Activated naive CD4-positive, alpha-beta T cell (primary cell): Measurements from ENCODE around the gene EXOSC6.
"Not testable (repeated sequence)": the region's sequence is repeated elsewhere in the genome, so short reads cannot be mapped to it uniquely, and the experiment has no call there.

ENCODE experiments used
- DNase-seq, 4 experiments: peaks; one replicate each; lab custom pipeline; 2025; lab: John Stamatoyannopoulos, UW

The EXOSC6 gene

DNA sequence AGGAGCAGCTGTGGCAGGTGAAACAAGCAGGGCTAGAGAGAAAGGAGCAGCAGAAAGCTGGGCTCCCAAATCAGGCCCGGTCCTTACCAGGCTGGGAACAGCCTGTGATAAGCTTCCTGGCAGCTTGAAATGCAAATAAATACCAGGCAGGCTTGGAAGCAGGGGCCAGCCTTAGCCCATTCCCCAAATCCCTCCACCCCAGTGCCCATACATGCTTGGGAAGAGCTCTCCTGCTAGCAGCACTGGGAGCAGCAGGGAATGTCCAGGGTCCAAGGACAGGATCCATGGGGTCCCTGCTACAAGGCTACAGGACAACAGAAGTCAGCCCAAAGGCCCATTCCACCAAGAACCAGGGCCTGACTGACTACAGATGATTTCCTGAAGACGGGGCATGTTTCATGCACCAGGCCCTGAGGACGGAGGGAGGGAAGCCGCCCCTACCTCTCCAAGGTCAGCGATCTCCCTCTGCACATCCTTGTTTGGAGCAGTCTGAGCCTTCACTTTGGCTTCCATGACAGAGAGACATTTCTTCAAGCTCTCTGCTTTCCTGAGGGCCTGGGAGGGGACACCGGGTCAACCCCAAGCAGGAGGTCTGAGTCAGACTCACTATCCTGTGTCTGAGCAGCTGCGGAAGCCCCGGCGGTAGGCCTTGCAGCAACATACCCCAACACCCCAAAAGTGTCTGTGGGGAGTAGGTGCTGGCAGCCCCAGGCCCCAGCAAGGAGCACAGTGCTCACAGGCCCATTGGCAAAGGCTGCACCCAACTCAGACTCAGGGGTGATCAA lies 2.6 kb upstream of the EXOSC6 start:
- DNase-seq: no peak

DNA sequence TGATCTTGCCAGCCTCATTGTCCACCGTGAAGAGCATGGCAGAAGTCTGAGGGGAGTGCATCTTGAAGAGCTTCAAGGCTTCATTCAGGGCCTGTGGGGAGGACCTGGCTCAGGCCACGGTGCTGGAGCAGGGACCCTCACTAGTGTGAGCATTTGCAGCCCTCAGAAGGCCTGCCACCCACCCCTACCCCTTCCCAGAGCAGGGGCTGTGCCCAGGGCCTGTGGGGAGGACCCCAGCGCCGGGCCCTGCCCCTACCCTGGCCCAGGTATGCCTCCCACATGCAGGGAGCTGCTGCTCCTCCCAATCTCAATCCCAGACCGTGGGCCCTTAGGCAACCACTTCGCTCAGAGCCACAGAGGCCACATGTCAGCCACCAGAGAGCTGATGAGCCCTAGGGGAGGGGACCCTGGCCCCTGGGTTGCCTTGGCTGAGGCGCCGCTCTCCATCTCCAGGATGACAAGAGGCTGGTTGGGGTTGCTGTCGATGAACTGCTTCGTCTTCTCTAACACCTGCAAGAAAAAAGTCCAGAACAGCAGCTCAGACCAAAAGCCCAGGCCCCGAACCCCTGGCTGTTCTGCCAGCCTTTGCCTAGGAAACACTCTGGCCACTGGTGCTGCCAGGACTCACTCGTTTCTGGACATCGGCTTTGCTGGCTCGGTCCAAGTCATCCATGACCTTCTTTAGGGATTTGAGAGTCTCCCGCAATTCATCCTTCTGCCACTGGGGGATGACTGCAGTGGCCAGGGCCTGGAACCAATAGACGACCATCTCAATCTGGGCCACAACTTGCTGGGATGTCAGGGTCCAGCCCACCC lies 1.8 kb upstream of the EXOSC6 start:
- no peak for DNase-seq

DNA sequence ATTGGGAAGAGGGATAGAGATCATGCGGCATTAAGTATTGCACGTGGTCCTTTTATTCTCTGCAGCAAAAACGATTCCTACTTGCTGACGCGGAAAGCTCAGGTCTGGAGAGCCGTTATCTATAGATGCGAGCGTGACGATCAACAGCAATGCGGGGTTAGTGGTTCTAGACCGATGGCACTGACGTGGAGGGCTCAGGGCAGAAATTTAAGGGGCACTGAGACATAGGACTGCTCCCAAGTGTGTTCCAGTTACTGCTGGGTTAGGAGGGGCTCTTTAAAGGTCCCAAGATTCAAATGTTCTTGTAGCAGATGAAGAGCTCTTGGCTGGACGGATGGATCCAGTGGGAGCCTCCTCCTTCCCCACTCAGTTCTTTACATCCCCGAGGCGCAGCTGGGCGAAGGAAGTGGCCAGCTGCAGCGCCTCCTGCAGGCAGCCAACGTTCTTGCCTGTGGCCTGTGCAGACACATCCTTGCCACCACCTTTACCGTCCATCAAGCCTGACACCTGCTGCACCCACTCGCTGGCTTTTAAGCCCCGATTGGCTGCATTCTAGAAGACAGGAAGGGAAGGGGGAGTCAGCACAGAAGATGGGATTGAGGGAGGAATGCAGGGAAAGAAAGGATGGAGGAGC lies 732 bp upstream of the EXOSC6 start:
- no peak for DNase-seq

DNA sequence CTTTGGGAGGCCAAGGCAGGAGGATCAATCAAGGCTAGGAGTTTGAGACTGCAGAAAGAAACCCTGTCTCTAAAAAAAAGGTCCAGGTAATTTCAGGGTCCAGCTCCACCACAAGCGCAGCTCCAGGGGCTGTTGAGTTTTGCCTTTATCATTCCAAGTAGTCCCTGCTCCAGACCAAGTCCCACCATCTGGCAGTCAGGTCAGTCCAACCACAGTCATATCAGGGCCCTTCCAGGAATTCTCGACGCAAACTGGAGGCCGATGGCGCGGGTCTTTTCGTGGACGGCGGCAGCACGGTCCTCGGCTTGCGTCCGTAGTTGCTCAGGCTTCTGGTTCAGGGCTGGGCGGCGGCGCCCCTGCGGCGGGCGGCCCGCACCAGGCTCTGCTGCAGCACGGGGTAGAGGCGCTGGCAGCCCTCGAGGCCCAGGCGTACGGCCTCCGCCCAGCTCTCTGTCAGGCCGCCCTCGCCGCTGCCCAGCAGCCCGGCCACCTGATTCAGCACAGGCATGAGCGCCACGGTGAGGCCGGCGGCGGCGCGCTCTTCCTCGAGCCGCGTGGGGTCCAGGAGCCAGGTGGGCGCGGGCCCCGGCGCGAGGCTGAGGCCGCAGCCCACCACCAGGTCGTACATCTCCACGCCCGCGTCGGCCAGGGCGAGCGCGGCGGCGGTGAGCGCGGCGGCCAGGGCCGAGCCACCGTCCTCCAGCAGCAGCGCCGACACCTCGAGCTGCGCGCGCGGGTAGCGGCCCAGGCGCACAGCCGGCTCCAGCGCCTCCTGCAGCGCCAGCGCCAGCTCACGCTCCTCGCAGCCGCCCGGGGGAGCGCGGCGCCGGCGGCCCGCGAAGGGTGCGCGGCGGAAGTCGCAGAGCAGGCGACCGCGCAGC lies 752 bp downstream of the EXOSC6 start:
- DNase-seq: peak in 1 of 4 experiments; percentile 56

DNA sequence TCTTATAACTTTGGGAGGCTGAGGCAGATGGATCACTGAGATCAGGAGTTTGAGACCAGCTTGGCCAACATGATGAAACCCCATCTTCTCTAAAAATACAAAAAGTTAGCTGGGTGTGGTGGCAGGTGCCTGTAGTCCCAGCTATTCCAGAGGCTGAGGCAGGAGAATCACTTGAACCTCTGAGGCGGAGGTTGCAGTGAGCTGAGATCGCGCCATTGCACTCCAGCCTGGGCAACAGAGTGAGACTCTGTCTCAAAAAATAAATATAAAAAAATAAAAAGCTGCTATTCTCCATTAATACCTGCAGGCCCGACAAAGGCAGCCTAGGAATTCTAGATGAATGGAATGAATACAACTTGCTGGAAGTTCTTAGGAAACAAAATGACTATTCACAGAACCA lies 2.0 kb downstream of the EXOSC6 start:
- not testable (repeated sequence) for DNase-seq

- not testable (repeated sequence) for DNase-seq
These were observed 13.0 kb downstream of the EXOSC6 start for GRCh38 chr16:70238773-70239172.

GRCh38 chr16:70231831-70232230 lies 19.9 kb downstream of the EXOSC6 start:
- not testable (repeated sequence) for DNase-seq

GRCh38 chr16:70226024-70226423 lies 25.7 kb downstream of the EXOSC6 start:
- DNase-seq: not testable (repeated sequence)

DNA sequence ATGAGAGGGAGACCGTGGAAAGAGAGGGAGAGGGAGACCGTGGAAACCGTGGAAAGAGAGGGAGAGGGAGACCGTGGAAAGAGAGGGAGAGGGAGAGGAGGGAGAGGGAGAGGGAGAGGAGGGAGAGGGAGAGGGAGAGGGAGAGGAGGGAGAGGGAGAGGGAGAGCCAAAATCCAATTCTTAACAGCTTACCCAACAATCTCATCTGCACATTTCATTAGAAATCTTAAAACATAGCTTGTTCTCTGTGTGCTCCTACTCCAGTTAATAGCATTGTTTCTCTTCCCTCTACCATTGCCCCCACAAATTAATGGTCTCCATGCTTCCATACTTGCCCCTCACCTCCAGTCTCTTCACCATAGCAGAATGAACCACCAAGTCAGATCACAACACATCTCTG lies 26.3 kb downstream of the EXOSC6 start:
- DNase-seq: not testable (repeated sequence)

GRCh38 chr16:70224645-70225044 lies 27.1 kb downstream of the EXOSC6 start:
- not testable (repeated sequence) for DNase-seq

DNA sequence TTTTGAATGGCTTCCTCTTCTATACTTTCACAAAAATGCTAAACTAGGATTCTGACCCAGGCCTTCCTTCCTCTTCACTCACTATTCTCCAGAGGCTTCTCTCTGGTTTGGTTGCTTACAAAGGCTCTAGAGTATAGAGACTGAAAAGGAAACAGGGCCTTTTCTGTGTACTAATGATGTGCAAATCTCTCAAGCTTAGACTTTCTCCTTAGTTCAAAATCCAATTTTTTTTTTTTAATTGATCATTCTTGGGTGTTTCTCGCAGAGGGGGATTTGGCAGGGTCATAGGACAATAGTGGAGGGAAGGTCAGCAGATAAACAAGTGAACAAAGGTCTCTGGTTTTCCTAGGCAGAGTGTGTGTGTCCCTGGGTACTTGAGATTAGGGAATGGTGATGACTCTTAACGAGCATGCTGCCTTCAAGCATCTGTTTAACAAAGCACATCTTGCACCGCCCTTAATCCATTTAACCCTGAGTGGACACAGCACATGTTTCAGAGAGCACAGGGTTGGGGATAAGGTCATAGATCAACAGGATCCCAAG lies 27.7 kb downstream of the EXOSC6 start:
- DNase-seq: not testable (repeated sequence)

- not testable (repeated sequence) for DNase-seq
These were observed 28.5 kb downstream of the EXOSC6 start for GRCh38 chr16:70223216-70223615.

- not testable (repeated sequence) for DNase-seq
These were observed 29.2 kb downstream of the EXOSC6 start for GRCh38 chr16:70222574-70222973.

DNA sequence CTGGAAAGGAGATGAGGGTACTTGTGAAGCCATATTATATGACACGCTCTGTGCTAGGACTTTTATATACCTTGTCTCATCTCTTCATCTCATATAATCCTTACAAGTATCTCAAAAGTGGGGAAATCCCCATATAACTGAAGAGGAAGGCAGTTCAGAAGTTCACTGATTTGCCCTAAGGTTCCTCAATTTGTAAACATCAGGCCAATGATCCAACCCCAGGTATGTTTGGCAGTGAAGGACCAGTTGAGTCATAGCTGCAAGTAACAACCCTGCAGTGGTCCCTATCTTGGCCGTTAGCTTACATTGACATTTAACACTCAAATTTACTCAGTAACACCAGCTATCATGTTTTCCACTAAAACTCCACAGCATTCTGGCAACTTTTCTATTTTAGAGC lies 33.2 kb downstream of the EXOSC6 start:
- not testable (repeated sequence) for DNase-seq

GRCh38 chr16:70206382-70206781 lies 45.4 kb downstream of the EXOSC6 start:
- not testable (repeated sequence) for DNase-seq

DNA sequence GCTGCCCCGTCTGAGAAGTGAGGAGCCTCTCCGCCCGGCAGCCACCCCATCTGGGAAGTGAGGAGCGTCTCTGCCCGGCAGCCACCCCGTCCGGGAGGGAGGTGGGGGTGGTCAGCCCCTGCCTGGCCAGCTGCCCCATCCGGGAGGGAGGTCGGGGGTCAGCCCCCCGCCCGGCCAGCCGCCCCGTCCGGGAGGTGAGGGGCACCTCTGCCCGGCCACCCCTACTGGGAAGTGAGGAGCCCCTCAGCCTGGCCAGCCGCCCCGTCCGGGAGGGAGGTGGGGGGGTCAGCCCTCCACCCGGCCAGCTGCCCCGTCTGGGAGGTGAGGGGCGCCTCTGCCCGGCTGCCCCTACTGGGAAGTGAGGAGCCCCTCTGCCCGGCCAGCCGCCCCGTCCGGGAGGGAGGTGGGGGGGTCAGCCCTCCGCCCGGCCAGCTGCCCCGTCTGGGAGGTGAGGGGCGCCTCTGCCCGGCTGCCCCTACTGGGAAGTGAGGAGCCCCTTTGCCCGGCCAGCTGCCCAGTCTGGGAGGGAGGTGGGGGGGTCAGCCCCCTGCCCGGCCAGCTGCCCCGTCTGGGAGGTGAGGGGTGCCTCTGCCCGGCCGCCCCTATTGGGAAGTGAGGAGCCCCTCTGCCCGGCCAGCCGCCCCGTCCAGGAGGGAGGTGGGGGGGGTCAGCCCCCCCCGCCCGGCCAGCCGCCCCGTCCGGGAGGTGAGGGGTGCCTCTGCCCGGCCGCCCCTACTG lies 46.9 kb downstream of the EXOSC6 start:
- not testable (repeated sequence) for DNase-seq

DNA sequence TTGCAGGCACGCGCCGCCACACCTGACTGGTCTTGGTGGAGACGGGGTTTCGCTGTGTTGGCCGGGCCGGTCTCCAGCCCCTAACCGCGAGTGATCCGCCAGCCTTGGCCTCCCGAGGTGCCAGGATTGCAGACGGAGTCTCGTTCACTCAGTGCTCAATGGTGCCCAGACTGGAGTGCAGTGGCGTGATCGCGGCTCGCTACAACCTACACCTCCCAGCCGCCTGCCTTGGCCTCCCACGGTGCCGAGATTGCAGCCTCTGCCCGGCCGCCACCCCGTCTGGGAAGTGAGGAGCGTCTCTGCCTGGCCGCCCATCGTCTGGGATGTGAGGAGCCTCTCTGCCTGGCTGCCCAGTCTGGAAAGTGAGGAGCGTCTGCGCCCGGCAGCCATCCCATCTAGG lies 47.7 kb downstream of the EXOSC6 start:
- not testable (repeated sequence) for DNase-seq

DNA sequence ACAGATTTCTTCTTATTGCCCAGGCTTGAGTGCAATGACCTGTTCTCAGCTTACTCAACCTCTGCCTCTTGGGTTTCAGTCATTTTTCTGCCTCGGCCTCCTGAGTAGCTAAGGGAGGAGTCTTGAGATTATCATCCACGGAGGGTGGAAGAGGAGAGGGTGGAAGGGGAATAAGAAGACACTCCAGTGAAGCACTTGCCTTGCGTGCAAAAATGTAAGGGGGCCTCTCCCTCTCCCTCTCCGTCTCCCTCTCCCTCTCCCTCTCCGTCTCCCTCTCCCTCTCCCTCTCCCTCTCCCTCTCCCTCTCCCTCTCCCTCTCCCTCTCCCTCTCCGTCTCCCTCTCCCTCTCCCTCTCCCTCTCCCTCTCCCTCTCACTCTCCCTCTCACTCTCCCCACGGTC lies 48.2 kb downstream of the EXOSC6 start:
- not testable (repeated sequence) for DNase-seq

DNA sequence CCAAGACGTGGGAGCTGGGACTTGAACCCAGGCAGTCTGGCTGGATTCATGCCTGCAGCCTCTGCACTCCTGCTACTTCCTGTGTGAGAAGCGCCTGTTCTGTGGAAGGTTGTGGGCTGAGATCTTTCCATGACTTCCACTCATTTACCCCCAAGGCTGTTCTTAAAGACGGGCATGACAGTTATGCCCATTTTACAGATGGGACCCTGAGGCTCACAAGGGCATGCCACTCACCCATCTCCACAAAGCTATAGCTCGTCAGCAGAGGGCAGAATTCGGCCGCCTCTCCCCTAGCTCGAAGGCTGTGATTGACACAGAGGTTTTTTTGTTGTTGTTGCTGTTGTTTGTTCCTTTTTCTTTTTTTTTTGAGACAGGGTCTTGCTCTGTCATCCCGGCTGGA lies 51.7 kb downstream of the EXOSC6 start:
- not testable (repeated sequence) for DNase-seq

DNA sequence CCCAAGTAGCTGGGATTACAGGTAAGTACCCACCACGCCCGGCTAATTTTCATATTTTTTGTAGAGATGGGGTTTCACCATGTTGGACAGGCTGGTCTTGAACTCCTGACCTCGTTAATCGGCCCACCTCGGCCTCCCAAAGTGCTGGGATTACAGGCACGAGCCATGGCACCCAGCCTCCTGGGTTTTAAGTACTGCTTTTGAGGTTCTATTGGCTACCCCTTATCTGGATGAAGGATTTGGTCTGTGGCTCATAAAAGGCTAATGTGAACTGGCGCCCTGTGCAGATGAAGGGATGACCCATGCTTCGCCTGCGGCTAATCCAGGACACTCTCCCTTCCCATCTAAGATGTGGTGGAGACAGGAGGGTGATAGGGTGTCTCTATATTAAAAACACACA lies 52.6 kb downstream of the EXOSC6 start:
- not testable (repeated sequence) for DNase-seq

GRCh38 chr16:70198666-70199065 lies 53.1 kb downstream of the EXOSC6 start:
- not testable (repeated sequence) for DNase-seq
